Ovary (tissue), 3 donors: ENCODE results near the gene RANBP17.

Source experiments
- CTCF ChIP-seq, 3 donors: fragments of 450-650 bp in 2 of 3; fragments of 200-600 bp in 1 of 3; IDR thresholded peaks; one replicate each; pipeline versions ENCODE4 v1.5.1 to v1.8.0; 2016 to 2022; ENCODE audit warnings: antibody characterized with exemption in 3 of 3, mild to moderate bottlenecking in 1 of 3
- POLR2A ChIP-seq: fragments of 450-650 bp; IDR thresholded peaks from one replicate; pipeline ENCODE4 v1.6.1; 2017; ENCODE audit warnings: antibody characterized with exemption, mild to moderate bottlenecking, moderate library complexity
- donor health status: DM: no; HTN: no; CAD: no.

GRCh38 chr5:170848033-170848432 lies 13.8 kb upstream of the RANBP17 start:
- TF ChIP-seq CTCF (IDR thresholded peaks at IDR 0.05) (no peak), POLR2A (no peak)
